IMR-90 (cell line): Measurements from ENCODE around the gene LAG3. TPM values are rescaled to one million over a fixed set of nuclear protein-coding genes. Genes with fewer than 3 reads are reported as not detected.

Source experiments
- ATAC-seq: fragments of 200-7000 bp; cut with Tn5 transposase; 2 replicates; pipeline ENCODE4 v1.9.1; 2020; ENCODE audit warnings: low read depth, mild to moderate bottlenecking, moderate library complexity
- BruUV-seq: library from RNA; stranded (reverse); fragments of 400-500 nt; replicated peaks from 2 replicates; lab custom pipeline; 2021; lab: Mats Ljungman, UMichigan
- CTCF ChIA-PET: fragments of 300-600 bp; formaldehyde crosslinking; extraction: SDS; loops from one replicate; lab custom pipeline; 2021; ENCODE audit warnings: antibody characterized with exemption; lab: Yijun Ruan, JAX
- POLR2A ChIA-PET: fragments of 300-600 bp; sonication (Branson Sonifier 250); formaldehyde crosslinking; loops from one replicate; lab custom pipeline; 2022; ENCODE audit warnings: antibody characterized with exemption; ENCODE audit not compliant: unreplicated experiment; lab: Charles Lee
- DNase-seq: peaks from one replicate; pipeline ENCODE4 v3.0.0; 2013
- H2AFZ ChIP-seq: replicated peaks from 2 replicates; pipeline ENCODE3; 2013; ENCODE audit warnings: low read length, mild to moderate bottlenecking; ENCODE audit not compliant: poor library complexity
- H2AK5ac ChIP-seq: 2 replicates; pipeline ENCODE4 v1.6.1; 2013; ENCODE audit warnings: low read depth, low read length, inconsistent platforms
- H2AK9ac ChIP-seq: replicated peaks from 2 replicates; pipeline ENCODE3; 2013; ENCODE audit warnings: mild to moderate bottlenecking, low read depth, low read length, moderate library complexity; ENCODE audit not compliant: poor library complexity
- H2BK120ac ChIP-seq: 2 replicates; pipeline ENCODE4 v1.6.1; 2013; ENCODE audit warnings: low read depth, low read length, inconsistent platforms
- H2BK15ac ChIP-seq: 3 replicates; pipeline ENCODE4 v1.6.1; 2013; ENCODE audit warnings: low read depth, low read length, inconsistent platforms
- H2BK20ac ChIP-seq: 2 replicates; pipeline ENCODE4 v1.6.1; 2013; ENCODE audit warnings: low read depth, mild to moderate bottlenecking, inconsistent platforms, low read length, moderate library complexity
- H2BK5ac ChIP-seq: 2 replicates; pipeline ENCODE4 v1.6.1; 2013; ENCODE audit warnings: mild to moderate bottlenecking, low read depth, low read length, inconsistent platforms; ENCODE audit not compliant: poor library complexity, severe bottlenecking
- H3K14ac ChIP-seq: replicated peaks from 2 replicates; pipeline ENCODE4 v1.6.1; 2013; ENCODE audit warnings: low read depth, low read length, inconsistent platforms
- H3K18ac ChIP-seq: 2 replicates; pipeline ENCODE4 v1.6.1; 2013; ENCODE audit warnings: low read depth, low read length, control low read depth
- H3K23ac ChIP-seq: 2 replicates; pipeline ENCODE4 v1.6.1; 2013; ENCODE audit warnings: low read depth, low read length, inconsistent platforms
- H3K27ac ChIP-seq: 2 replicates; pipeline ENCODE4 v1.5.1; 2013; ENCODE audit warnings: mild to moderate bottlenecking, control low read depth, low read length; ENCODE audit not compliant: insufficient read depth
- H3K27me3 ChIP-seq: 2 replicates; pipeline ENCODE4 v1.6.1; 2013; ENCODE audit warnings: low read length; ENCODE audit not compliant: control insufficient read depth, insufficient read depth
- H3K36me3 ChIP-seq: 2 replicates; pipeline ENCODE4 v1.6.1; 2013; ENCODE audit warnings: low read length, mixed read lengths; ENCODE audit not compliant: control insufficient read depth, insufficient read depth
- H3K4ac ChIP-seq: 2 replicates; pipeline ENCODE4 v1.6.1; 2013; ENCODE audit warnings: low read depth, low read length, inconsistent platforms
- H3K4me1 ChIP-seq: 2 replicates; pipeline ENCODE4 v1.6.1; 2013; ENCODE audit warnings: low read length, mixed read lengths; ENCODE audit not compliant: control insufficient read depth, insufficient read depth
- H3K4me2 ChIP-seq: 2 replicates; pipeline ENCODE4 v1.6.1; 2013; ENCODE audit warnings: low read depth, mild to moderate bottlenecking, control low read depth, low read length, moderate library complexity
- H3K4me3 ChIP-seq: 2 replicates; pipeline ENCODE4 v1.5.1; 2013; ENCODE audit warnings: low read depth, mild to moderate bottlenecking, control low read depth, low read length, moderate library complexity; ENCODE audit not compliant: insufficient read depth
- H3K56ac ChIP-seq: 2 replicates; pipeline ENCODE4 v1.6.1; 2013; ENCODE audit warnings: low read length, inconsistent platforms; ENCODE audit not compliant: insufficient read depth; ENCODE audit errors: extremely low read depth
- H3K79me1 ChIP-seq, 2 experiments: 2 replicates each; pipeline ENCODE4 v1.6.1; 2013; ENCODE audit warnings: low read length in 2 of 2, inconsistent platforms in 1 of 2, low read depth in 1 of 2
- H3K9ac ChIP-seq: 2 replicates; pipeline ENCODE4 v1.6.1; 2013; ENCODE audit warnings: low read depth, low read length, control low read depth
- H3K9me1 ChIP-seq: 2 replicates; pipeline ENCODE4 v1.6.1; 2013; ENCODE audit warnings: low read length, inconsistent platforms; ENCODE audit not compliant: insufficient read depth
- H3K9me3 ChIP-seq: 2 replicates; pipeline ENCODE4 v1.6.1; 2013; ENCODE audit warnings: low read length; ENCODE audit not compliant: control insufficient read depth, insufficient read depth
- H4K20me1 ChIP-seq: 2 replicates; pipeline ENCODE4 v1.6.1; 2013; ENCODE audit warnings: low read length, inconsistent platforms; ENCODE audit not compliant: insufficient read depth
- H4K5ac ChIP-seq: 2 replicates; pipeline ENCODE4 v1.6.1; 2013; ENCODE audit warnings: mild to moderate bottlenecking, low read depth, low read length, control low read depth
- H4K8ac ChIP-seq, 2 experiments: 2 replicates each; pipeline ENCODE4 v1.6.1; 2013; ENCODE audit warnings: low read depth in 2 of 2, low read length in 2 of 2, control low read depth in 1 of 2, inconsistent platforms in 1 of 2
- H4K91ac ChIP-seq: 2 replicates; pipeline ENCODE4 v1.6.1; 2013; ENCODE audit warnings: low read depth, low read length, inconsistent platforms; ENCODE audit not compliant: insufficient read depth
- CHD1 ChIP-seq: IDR thresholded peaks from 2 replicates; pipeline ENCODE4 v1.6.1; 2012; ENCODE audit warnings: low read depth, low read length, improper control_type of control experiment
- CTCF ChIP-seq: conservative IDR thresholded peaks from 2 replicates; pipeline ENCODE4 v1.5.1; 2012; ENCODE audit warnings: mild to moderate bottlenecking, low read depth, low read length, improper control_type of control experiment
- FOS ChIP-seq: fragments of 150-350 bp; IDR thresholded peaks from 2 replicates; pipeline ENCODE4 v1.6.1; 2016; ENCODE audit warnings: low read depth, low read length
- MAFK ChIP-seq: IDR thresholded peaks from 2 replicates; pipeline ENCODE4 v1.6.1; 2012; ENCODE audit warnings: low read depth, low read length, improper control_type of control experiment
- MXI1 ChIP-seq: IDR thresholded peaks from 2 replicates; pipeline ENCODE4 v1.6.1; 2012; ENCODE audit warnings: low read depth, mild to moderate bottlenecking, low read length, moderate library complexity, borderline replicate concordance
- NFE2L2 ChIP-seq: fragments of 150-350 bp; IDR thresholded peaks from 2 replicates; pipeline ENCODE4 v1.6.1; 2016; ENCODE audit warnings: low read depth, mild to moderate bottlenecking, low read length
- POLR2A ChIP-seq: IDR thresholded peaks from 2 replicates; pipeline ENCODE4 v1.6.1; 2012; ENCODE audit warnings: mild to moderate bottlenecking, low read depth, low read length
- RAD21 ChIP-seq: IDR thresholded peaks from 2 replicates; pipeline ENCODE4 v1.6.1; 2012; ENCODE audit warnings: low read length, improper control_type of control experiment
- SMC3 ChIP-seq: fragments of 150-350 bp; IDR thresholded peaks from 2 replicates; pipeline ENCODE4 v1.6.1; 2016; ENCODE audit warnings: low read depth, mild to moderate bottlenecking, antibody characterized with exemption, low read length, moderate library complexity
- WGBS, 2 experiments: methylation state at CpG; one replicate each; pipeline versions ENCODE4 v1.1.5 to v1.1.7; 2013; ENCODE audit warnings: missing lambda C conversion rate in 2 of 2; ENCODE audit not compliant: insufficient read length in 1 of 2; ENCODE audit errors: extremely low coverage in 2 of 2; 5-methylcytosine and 5-hydroxymethylcytosine counted together
- dilution Hi-C: fragments of 300-500 bp; cut with HindIII; formaldehyde crosslinking; loops from one replicate; pipeline ENCODE4 v1.14.3; 2018; ENCODE audit warnings: low sequenced_read_pairs; ENCODE audit not compliant: unreplicated experiment
- in situ Hi-C: fragments of 300-500 bp; cut with MboI; formaldehyde crosslinking; loops from 3 replicates; pipeline ENCODE4 v1.14.3; 2019; ENCODE audit warnings: low sequenced_read_pairs, inconsistent platforms, mixed read lengths
- intact Hi-C: fragments of 100-400 bp; cut with micrococcal nuclease; formaldehyde crosslinking; loops from 2 replicates; pipeline ENCODE4 v1.10.0; 2022
- polyA plus RNA-seq, 3 experiments: library from polyadenylated mRNA; depleted of rRNA; stranded (reverse); fragments of >200 nt; gene quantifications; 2 replicates each; pipeline ENCODE4 v1.2.3, GENCODE V29; 2012; ENCODE audit warnings: low replicate concordance in 1 of 3
- total RNA-seq: library from RNA; depleted of rRNA; stranded (reverse); fragments of >200 nt; gene quantifications from 2 replicates; pipeline ENCODE4 v1.2.3, GENCODE V29; 2012
- TF ChIP-seq, protein P1 (sequence below): fragments of 150-350 bp; IDR thresholded peaks from 2 replicates; pipeline ENCODE4 v1.6.1; 2017; ENCODE audit warnings: mild to moderate bottlenecking, antibody characterized with exemption, low read length, low read depth
- TF ChIP-seq, protein P2 (sequence below): fragments of 150-350 bp; IDR thresholded peaks from 2 replicates; pipeline ENCODE4 v1.6.1; 2016; ENCODE audit warnings: low read depth, mild to moderate bottlenecking, low read length, moderate library complexity, borderline replicate concordance

The LAG3 gene
- total and polyA plus RNA-seq, 2 of the 4 experiments (the other 2 are of a cell fraction): 0.41 TPM; not detected in 1

DNA sequence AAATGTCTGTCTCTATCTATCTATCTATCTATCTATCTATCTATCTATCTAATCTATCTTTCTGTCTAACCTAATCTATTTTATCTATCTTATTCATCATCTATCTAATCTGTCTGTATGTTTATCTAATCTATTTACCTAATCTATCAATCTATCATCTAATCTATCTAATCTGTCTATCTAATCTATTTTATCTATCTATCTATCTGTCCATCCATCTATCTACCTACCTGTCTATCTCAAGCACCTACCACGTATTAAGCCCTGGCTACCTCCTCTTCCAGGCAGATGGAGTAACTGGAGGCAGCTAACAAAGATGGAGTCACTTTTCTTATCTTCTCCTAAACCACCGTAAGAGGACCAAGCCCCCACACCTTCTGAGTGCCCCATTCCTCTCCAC is 22.8 kb downstream of the LAG3 start:
- no peak overlapping the region for H4K8ac ChIP-seq
- H2AK5ac ChIP-seq: no peak overlapping the region
- H3K4me3 ChIP-seq: no peak overlapping the region
- H3K79me1 ChIP-seq: peaks cover 0 to 10% of the 10 kb centered on the region in 2 experiments; a peak in 2 of 4 replicates
- no peak overlapping the region for H4K5ac ChIP-seq
- TF ChIP-seq POLR2A (no peak), RAD21 (no peak), CTCF (no peak), CHD1 (no peak), MAFK (no peak), FOS (no peak), MXI1 (no peak), SMC3 (no peak), NFE2L2 (no peak)
- TF ChIP-seq, protein P1, sequence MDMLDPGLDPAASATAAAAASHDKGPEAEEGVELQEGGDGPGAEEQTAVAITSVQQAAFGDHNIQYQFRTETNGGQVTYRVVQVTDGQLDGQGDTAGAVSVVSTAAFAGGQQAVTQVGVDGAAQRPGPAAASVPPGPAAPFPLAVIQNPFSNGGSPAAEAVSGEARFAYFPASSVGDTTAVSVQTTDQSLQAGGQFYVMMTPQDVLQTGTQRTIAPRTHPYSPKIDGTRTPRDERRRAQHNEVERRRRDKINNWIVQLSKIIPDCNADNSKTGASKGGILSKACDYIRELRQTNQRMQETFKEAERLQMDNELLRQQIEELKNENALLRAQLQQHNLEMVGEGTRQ: no peak
- TF ChIP-seq, protein P2, sequence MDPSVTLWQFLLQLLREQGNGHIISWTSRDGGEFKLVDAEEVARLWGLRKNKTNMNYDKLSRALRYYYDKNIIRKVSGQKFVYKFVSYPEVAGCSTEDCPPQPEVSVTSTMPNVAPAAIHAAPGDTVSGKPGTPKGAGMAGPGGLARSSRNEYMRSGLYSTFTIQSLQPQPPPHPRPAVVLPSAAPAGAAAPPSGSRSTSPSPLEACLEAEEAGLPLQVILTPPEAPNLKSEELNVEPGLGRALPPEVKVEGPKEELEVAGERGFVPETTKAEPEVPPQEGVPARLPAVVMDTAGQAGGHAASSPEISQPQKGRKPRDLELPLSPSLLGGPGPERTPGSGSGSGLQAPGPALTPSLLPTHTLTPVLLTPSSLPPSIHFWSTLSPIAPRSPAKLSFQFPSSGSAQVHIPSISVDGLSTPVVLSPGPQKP: no peak
- no peaks in the 10 kb centered on the region for H3K9me3 ChIP-seq
- H4K91ac ChIP-seq: no peak overlapping the region
- no peak overlapping the region for H3K56ac ChIP-seq
- no TSS peak for BruUV-seq
- H3K9me1 ChIP-seq: no peaks in the 10 kb centered on the region
- dilution Hi-C loops: no loop called here
- in situ Hi-C loops: no loop called here
- no peak overlapping the region for H2BK5ac ChIP-seq
- H3K27me3 ChIP-seq: no peaks in the 10 kb centered on the region
- H3K36me3 ChIP-seq: 0 out of 2 replicates have a peak, but pooled peaks cover 2% of the 10 kb centered on the region
- H3K27ac ChIP-seq: no peak overlapping the region
- no peak overlapping the region for H3K4ac ChIP-seq
- no peak overlapping the region for H3K18ac ChIP-seq
- no peak overlapping the region for H3K14ac ChIP-seq
- ATAC-seq: no peak
- H2BK120ac ChIP-seq: no peak overlapping the region
- intact Hi-C loops: no loop called here
- H4K20me1 ChIP-seq: no peaks in the 10 kb centered on the region
- H3K9ac ChIP-seq: no peak overlapping the region
- no CpG with 5 or more reads among the region's 2 CpGs for WGBS, 2 experiments
- no peak overlapping the region for H2BK15ac ChIP-seq
- no peak for DNase-seq
- H3K4me2 ChIP-seq: no peak overlapping the region
- ChIA-PET CTCF (no interaction called here), POLR2A (no interaction called here)
- peaks cover 14% of the 10 kb centered on the region for H3K4me1 ChIP-seq
- H3K23ac ChIP-seq: no peak overlapping the region
- no peak overlapping the region for H2BK20ac ChIP-seq
- no peak overlapping the region for H2AK9ac ChIP-seq
- no peak overlapping the region for H2AFZ ChIP-seq
